Measurements from ENCODE around the gene CEP128. TPM values are rescaled to one million over a fixed set of nuclear protein-coding genes. Genes with fewer than 3 reads are reported as not detected.

The CEP128 gene
- total RNA-seq, 1 experiment from 2014 or later, result 12.0 TPM

DNA sequence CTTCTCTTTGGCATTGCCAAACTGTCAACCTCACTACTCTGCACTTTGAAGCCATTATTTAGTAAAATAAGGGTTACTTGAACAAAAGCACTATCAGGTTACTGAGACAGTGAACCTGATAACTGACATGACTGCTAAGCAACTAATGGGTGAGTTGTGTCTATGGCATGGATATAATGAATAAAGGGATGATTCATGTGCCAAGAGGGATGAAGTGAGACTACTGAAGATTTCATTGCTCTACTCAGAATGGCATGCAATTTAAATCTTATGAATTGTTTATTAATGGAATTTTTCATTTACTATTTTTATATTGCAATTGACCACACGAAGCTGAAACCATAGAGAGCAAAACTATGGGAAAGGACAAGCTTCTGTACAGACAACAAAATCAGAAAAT is 74.4 kb downstream of the CEP128 start:
- TF ChIP-seq ESRRA (CRISPR knock-in tag; IDR thresholded peaks at IDR 0.05; ENCODE audit: borderline replicate concordance), result no peak
- TF ChIP-seq CREM (CRISPR knock-in tag; IDR thresholded peaks at IDR 0.05), result no peak
- no peak for TF ChIP-seq SMAD3 (CRISPR knock-in tag; IDR thresholded peaks at IDR 0.05; ENCODE audit: borderline replicate concordance)
- TF ChIP-seq JUN (CRISPR knock-in tag; IDR thresholded peaks at IDR 0.05), result no peak
- no peak for TF ChIP-seq IRF1 (CRISPR knock-in tag; IDR thresholded peaks at IDR 0.05)
- no peak for TF ChIP-seq RORB (CRISPR knock-in tag; IDR thresholded peaks at IDR 0.05)
- no peak for TF ChIP-seq CDX4 (CRISPR knock-in tag; IDR thresholded peaks at IDR 0.05; ENCODE audit: borderline replicate concordance)
- no peak for TF ChIP-seq ZNF263 (CRISPR knock-in tag; IDR thresholded peaks at IDR 0.05; ENCODE audit: low read depth)
- TF ChIP-seq, protein P1, sequence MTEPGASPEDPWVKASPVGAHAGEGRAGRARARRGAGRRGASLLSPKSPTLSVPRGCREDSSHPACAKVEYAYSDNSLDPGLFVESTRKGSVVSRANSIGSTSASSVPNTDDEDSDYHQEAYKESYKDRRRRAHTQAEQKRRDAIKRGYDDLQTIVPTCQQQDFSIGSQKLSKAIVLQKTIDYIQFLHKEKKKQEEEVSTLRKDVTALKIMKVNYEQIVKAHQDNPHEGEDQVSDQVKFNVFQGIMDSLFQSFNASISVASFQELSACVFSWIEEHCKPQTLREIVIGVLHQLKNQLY (CRISPR knock-in tag; IDR thresholded peaks at IDR 0.05), result no peak
- no peak for TF ChIP-seq ZNF121 (CRISPR knock-in tag; IDR thresholded peaks at IDR 0.05)
- TF ChIP-seq, protein P2, sequence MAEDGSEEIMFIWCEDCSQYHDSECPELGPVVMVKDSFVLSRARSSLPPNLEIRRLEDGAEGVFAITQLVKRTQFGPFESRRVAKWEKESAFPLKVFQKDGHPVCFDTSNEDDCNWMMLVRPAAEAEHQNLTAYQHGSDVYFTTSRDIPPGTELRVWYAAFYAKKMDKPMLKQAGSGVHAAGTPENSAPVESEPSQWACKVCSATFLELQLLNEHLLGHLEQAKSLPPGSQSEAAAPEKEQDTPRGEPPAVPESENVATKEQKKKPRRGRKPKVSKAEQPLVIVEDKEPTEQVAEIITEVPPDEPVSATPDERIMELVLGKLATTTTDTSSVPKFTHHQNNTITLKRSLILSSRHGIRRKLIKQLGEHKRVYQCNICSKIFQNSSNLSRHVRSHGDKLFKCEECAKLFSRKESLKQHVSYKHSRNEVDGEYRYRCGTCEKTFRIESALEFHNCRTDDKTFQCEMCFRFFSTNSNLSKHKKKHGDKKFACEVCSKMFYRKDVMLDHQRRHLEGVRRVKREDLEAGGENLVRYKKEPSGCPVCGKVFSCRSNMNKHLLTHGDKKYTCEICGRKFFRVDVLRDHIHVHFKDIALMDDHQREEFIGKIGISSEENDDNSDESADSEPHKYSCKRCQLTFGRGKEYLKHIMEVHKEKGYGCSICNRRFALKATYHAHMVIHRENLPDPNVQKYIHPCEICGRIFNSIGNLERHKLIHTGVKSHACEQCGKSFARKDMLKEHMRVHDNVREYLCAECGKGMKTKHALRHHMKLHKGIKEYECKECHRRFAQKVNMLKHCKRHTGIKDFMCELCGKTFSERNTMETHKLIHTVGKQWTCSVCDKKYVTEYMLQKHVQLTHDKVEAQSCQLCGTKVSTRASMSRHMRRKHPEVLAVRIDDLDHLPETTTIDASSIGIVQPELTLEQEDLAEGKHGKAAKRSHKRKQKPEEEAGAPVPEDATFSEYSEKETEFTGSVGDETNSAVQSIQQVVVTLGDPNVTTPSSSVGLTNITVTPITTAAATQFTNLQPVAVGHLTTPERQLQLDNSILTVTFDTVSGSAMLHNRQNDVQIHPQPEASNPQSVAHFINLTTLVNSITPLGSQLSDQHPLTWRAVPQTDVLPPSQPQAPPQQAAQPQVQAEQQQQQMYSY (CRISPR knock-in tag; IDR thresholded peaks at IDR 0.05), result no peak
- TF ChIP-seq, protein P3, sequence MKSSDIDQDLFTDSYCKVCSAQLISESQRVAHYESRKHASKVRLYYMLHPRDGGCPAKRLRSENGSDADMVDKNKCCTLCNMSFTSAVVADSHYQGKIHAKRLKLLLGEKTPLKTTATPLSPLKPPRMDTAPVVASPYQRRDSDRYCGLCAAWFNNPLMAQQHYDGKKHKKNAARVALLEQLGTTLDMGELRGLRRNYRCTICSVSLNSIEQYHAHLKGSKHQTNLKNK (CRISPR knock-in tag; IDR thresholded peaks at IDR 0.05), result no peak
- no peak for TF ChIP-seq ZNF232 (CRISPR knock-in tag; IDR thresholded peaks at IDR 0.05)
- no peak for TF ChIP-seq KAT7 (CRISPR knock-in tag; IDR thresholded peaks at IDR 0.05; ENCODE audit: borderline replicate concordance)
- TF ChIP-seq NR3C1 (CRISPR knock-in tag; conservative IDR thresholded peaks at IDR 0.05; ENCODE audit: low read depth), result no peak
- no peak for TF ChIP-seq GTF2I (CRISPR knock-in tag; conservative IDR thresholded peaks at IDR 0.05)
- TF ChIP-seq TEAD4 (CRISPR knock-in tag; IDR thresholded peaks at IDR 0.05), result no peak
- TF ChIP-seq ETV6 (CRISPR knock-in tag; IDR thresholded peaks at IDR 0.05), result no peak
- no peak for TF ChIP-seq SOX15 (CRISPR knock-in tag; IDR thresholded peaks at IDR 0.05)
- TF ChIP-seq PRRX2 (CRISPR knock-in tag; IDR thresholded peaks at IDR 0.05), result no peak
- peaks cover 47% of the 10 kb centered on the region for H3K9me3 Mint-ChIP-seq
- peaks cover 38% of the 10 kb centered on the region for H3K36me3 Mint-ChIP-seq
- DNase-seq (ENCODE audit: low spot score) (no peak), ATAC-seq (no peak)
- H3K4me1 Mint-ChIP-seq, result no peaks in the 10 kb centered on the region
- no peak overlapping the region for H3K27ac Mint-ChIP-seq
- CTCF ChIA-PET, result no interaction called here
- H3K4me3 Mint-ChIP-seq, result no peak overlapping the region
- no peaks in the 10 kb centered on the region for H3K27me3 Mint-ChIP-seq (ENCODE audit: low read depth)
- POLR2A ChIA-PET, result no interaction called here

DNA sequence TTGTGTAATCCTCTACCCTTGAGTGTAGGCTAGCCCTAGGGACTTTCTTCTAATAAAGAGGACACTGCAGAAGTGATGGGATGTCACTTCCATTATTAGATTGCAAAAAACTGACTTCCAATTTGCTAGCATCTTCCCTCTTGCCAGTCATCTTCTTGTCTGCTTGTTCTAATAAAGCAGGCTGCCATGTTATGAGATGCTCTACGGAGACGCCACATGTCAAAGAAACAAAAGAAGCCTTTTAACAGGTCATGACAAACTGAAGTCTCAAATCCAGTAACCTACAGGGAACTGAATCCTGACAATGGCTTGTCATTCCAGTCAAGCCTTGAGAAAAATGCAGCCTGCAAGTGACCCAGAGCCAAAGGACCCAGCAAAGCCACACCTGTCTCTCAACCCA is 76.0 kb downstream of the CEP128 start:
- ChIA-PET CTCF (no interaction called here), POLR2A (no interaction called here)
- Mint-ChIP-seq H3K27me3 (ENCODE audit: low read depth) (no peaks in the 10 kb centered on the region), H3K27ac (no peak overlapping the region), H3K4me3 (no peak overlapping the region), H3K9me3 (peaks cover 36% of the 10 kb centered on the region), H3K4me1 (no peaks in the 10 kb centered on the region), H3K36me3 (peaks cover 28% of the 10 kb centered on the region)
- ATAC-seq (no peak), DNase-seq (ENCODE audit: low spot score) (no peak)
- TF ChIP-seq USF1 (CRISPR knock-in tag; IDR thresholded peaks at IDR 0.05) (no peak), TP53 (CRISPR knock-in tag; IDR thresholded peaks at IDR 0.05) (no peak), GTF2I (CRISPR knock-in tag; conservative IDR thresholded peaks at IDR 0.05) (no peak), ESRRA (CRISPR knock-in tag; IDR thresholded peaks at IDR 0.05; ENCODE audit: borderline replicate concordance) (no peak), IRF2 (CRISPR knock-in tag; IDR thresholded peaks at IDR 0.05; ENCODE audit: borderline replicate concordance, low read depth) (no peak), GRHL2 (CRISPR knock-in tag; IDR thresholded peaks at IDR 0.05; ENCODE audit: insufficient replicate concordance, severe bottlenecking) (no peak), FOXJ3 (CRISPR knock-in tag; IDR thresholded peaks at IDR 0.05; ENCODE audit: borderline replicate concordance) (no peak)
- TF ChIP-seq, protein P4, sequence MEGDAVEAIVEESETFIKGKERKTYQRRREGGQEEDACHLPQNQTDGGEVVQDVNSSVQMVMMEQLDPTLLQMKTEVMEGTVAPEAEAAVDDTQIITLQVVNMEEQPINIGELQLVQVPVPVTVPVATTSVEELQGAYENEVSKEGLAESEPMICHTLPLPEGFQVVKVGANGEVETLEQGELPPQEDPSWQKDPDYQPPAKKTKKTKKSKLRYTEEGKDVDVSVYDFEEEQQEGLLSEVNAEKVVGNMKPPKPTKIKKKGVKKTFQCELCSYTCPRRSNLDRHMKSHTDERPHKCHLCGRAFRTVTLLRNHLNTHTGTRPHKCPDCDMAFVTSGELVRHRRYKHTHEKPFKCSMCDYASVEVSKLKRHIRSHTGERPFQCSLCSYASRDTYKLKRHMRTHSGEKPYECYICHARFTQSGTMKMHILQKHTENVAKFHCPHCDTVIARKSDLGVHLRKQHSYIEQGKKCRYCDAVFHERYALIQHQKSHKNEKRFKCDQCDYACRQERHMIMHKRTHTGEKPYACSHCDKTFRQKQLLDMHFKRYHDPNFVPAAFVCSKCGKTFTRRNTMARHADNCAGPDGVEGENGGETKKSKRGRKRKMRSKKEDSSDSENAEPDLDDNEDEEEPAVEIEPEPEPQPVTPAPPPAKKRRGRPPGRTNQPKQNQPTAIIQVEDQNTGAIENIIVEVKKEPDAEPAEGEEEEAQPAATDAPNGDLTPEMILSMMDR (IDR thresholded peaks at IDR 0.05), result no peak
- TF ChIP-seq, protein P5, sequence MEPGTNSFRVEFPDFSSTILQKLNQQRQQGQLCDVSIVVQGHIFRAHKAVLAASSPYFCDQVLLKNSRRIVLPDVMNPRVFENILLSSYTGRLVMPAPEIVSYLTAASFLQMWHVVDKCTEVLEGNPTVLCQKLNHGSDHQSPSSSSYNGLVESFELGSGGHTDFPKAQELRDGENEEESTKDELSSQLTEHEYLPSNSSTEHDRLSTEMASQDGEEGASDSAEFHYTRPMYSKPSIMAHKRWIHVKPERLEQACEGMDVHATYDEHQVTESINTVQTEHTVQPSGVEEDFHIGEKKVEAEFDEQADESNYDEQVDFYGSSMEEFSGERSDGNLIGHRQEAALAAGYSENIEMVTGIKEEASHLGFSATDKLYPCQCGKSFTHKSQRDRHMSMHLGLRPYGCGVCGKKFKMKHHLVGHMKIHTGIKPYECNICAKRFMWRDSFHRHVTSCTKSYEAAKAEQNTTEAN (CRISPR knock-in tag; IDR thresholded peaks at IDR 0.05), result no peak

Measured in WTC11 (cell line).